ENCODE results near the gene DOK5.
A peak's percentile ranks its signal among the peaks of the same experiment; 100 is the strongest.

The DOK5 gene

DNA sequence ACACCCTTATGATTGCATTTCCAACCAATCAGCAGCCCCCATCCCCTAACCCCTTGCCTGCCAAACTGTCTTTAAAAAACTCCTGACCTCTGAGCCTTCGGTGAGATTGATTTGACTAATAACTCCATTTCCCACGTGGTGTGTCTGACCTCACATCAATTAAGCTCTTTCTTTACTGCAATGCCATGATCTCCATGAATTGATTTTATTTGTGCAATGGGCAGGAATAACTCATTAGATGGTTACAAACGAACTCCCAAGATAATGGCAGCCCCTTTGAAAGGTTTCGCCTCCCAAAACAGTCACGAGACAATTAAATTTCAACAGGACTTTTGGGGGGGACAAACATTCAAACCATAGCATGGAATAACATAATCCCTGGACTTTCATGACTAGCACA, 161.2 kb downstream of the DOK5 start:
- no peak overlapping the region for H3K27ac Mint-ChIP-seq (ENCODE audit: low read depth)
- H3K27me3 Mint-ChIP-seq: peaks cover 25% of the 10 kb centered on the region
- no peak overlapping the region for H3K4me3 Mint-ChIP-seq
- DNase-seq (ENCODE audit: low spot score in 2 of 2) (no peak), ATAC-seq (replicated peaks; ENCODE audit: extremely low read depth, poor library complexity, severe bottlenecking) (no peak)
- H3K4me1 Mint-ChIP-seq: no peaks in the 10 kb centered on the region
- no peaks in the 10 kb centered on the region for H3K36me3 Mint-ChIP-seq (ENCODE audit: insufficient read depth)
- H3K9me3 Mint-ChIP-seq: no peaks in the 10 kb centered on the region

DNA sequence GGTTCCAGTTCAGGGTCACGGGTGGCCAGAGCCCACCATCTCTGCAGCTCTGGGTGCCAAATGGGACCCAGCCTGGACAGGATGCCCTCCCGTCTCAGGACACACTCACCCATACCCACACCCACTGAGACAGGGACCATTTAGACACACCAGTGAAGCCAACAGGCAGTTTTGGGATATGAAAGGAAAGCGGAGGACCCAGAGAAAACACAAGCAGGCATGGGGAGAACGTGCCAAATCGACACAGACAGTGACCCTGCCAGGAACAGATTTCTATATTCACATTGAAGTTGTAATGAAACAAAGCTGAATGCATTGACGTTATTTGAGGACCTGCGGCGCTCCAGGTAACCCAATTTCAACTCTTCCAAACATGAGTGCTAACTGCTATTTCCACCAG, 164.5 kb downstream of the DOK5 start:
- DNase-seq (ENCODE audit: low spot score in 2 of 2) (no peak), ATAC-seq (replicated peaks; ENCODE audit: extremely low read depth, poor library complexity, severe bottlenecking) (no peak)
- Mint-ChIP-seq H3K36me3 (ENCODE audit: insufficient read depth) (no peaks in the 10 kb centered on the region), H3K27me3 (peaks cover 41% of the 10 kb centered on the region), H3K4me3 (no peak overlapping the region), H3K27ac (ENCODE audit: low read depth) (no peak overlapping the region), H3K9me3 (no peaks in the 10 kb centered on the region), H3K4me1 (no peaks in the 10 kb centered on the region)

- Mint-ChIP-seq H3K27ac (ENCODE audit: low read depth) (no peak overlapping the region), H3K4me1 (no peaks in the 10 kb centered on the region), H3K9me3 (no peaks in the 10 kb centered on the region)
Observed at GRCh38 chr20:54640800-54641199, 165.4 kb downstream of the DOK5 start.

GRCh38 chr20:54642864-54643667, 167.7 kb downstream of the DOK5 start:
- Mint-ChIP-seq H3K27me3 (peaks cover 36% of the 10 kb centered on the region), H3K4me3 (no peak overlapping the region), H3K9me3 (no peaks in the 10 kb centered on the region), H3K4me1 (no peaks in the 10 kb centered on the region), H3K27ac (ENCODE audit: low read depth) (no peak overlapping the region), H3K36me3 (ENCODE audit: insufficient read depth) (no peaks in the 10 kb centered on the region)
- no peak for DNase-seq (ENCODE audit: low spot score in 2 of 2)
- no peak for ATAC-seq (replicated peaks; ENCODE audit: extremely low read depth, poor library complexity, severe bottlenecking)

More at GRCh38 chr20:54640800-54641199, 165.4 kb downstream of the DOK5 start:
- Mint-ChIP-seq H3K27me3 (peaks cover 41% of the 10 kb centered on the region), H3K36me3 (ENCODE audit: insufficient read depth) (no peaks in the 10 kb centered on the region), H3K4me3 (no peak overlapping the region)
- ATAC-seq (replicated peaks; ENCODE audit: extremely low read depth, poor library complexity, severe bottlenecking) (no peak), DNase-seq (ENCODE audit: low spot score in 2 of 2) (no peak)

DNA sequence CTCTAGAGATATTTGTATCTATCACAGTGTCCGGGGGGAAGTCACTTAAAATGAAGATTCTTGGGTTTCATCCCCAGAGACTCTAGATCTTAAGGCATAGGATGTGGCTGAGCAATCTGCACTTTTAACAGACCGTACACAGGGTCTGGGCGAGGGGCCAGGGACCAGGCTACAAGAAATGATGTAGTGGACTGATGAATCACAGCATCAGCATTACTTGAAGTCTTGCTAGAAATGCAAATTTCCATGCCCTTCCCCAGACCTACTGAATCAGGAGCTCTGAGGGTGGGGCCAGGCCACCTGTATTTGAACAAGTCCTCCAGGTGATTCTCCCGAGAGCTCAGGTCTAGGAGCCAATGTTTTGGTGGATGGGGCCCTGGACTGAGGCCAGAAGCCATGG, 168.4 kb downstream of the DOK5 start:
- Mint-ChIP-seq H3K9me3 (no peaks in the 10 kb centered on the region), H3K4me1 (no peaks in the 10 kb centered on the region), H3K4me3 (no peak overlapping the region), H3K27me3 (peaks cover 31% of the 10 kb centered on the region), H3K36me3 (ENCODE audit: insufficient read depth) (no peaks in the 10 kb centered on the region), H3K27ac (ENCODE audit: low read depth) (no peak overlapping the region)
- ATAC-seq (replicated peaks; ENCODE audit: extremely low read depth, poor library complexity, severe bottlenecking) (no peak), DNase-seq (ENCODE audit: low spot score in 2 of 2) (no peak)

GRCh38 chr20:54645445-54646155, 170.2 kb downstream of the DOK5 start:
- no peak for ATAC-seq (replicated peaks; ENCODE audit: extremely low read depth, poor library complexity, severe bottlenecking)
- no peaks in the 10 kb centered on the region for H3K9me3 Mint-ChIP-seq
- DNase-seq (ENCODE audit: low spot score in 2 of 2): no peak
- H3K27ac Mint-ChIP-seq (ENCODE audit: low read depth): no peak overlapping the region
- H3K36me3 Mint-ChIP-seq (ENCODE audit: insufficient read depth): no peaks in the 10 kb centered on the region
- no peak overlapping the region for H3K4me3 Mint-ChIP-seq
- no peaks in the 10 kb centered on the region for H3K4me1 Mint-ChIP-seq
- H3K27me3 Mint-ChIP-seq: peaks cover 18% of the 10 kb centered on the region

- Mint-ChIP-seq H3K4me1 (no peaks in the 10 kb centered on the region), H3K4me3 (no peak overlapping the region), H3K27ac (ENCODE audit: low read depth) (no peak overlapping the region), H3K36me3 (ENCODE audit: insufficient read depth) (no peaks in the 10 kb centered on the region), H3K27me3 (peaks cover 24% of the 10 kb centered on the region), H3K9me3 (no peaks in the 10 kb centered on the region)
- no peak for DNase-seq (ENCODE audit: low spot score in 2 of 2)
- no peak for ATAC-seq (replicated peaks; ENCODE audit: extremely low read depth, poor library complexity, severe bottlenecking)
Observed at GRCh38 chr20:54646156-54646517, 170.7 kb downstream of the DOK5 start.

- Mint-ChIP-seq H3K4me3 (no peak overlapping the region), H3K27ac (ENCODE audit: low read depth) (no peak overlapping the region), H3K9me3 (no peaks in the 10 kb centered on the region), H3K36me3 (ENCODE audit: insufficient read depth) (no peaks in the 10 kb centered on the region), H3K4me1 (no peaks in the 10 kb centered on the region), H3K27me3 (peaks cover 12% of the 10 kb centered on the region)
- no peak for DNase-seq (ENCODE audit: low spot score in 2 of 2)
- no peak for ATAC-seq (replicated peaks; ENCODE audit: extremely low read depth, poor library complexity, severe bottlenecking)
Observed at GRCh38 chr20:54648421-54649142, 173.2 kb downstream of the DOK5 start.

DNA sequence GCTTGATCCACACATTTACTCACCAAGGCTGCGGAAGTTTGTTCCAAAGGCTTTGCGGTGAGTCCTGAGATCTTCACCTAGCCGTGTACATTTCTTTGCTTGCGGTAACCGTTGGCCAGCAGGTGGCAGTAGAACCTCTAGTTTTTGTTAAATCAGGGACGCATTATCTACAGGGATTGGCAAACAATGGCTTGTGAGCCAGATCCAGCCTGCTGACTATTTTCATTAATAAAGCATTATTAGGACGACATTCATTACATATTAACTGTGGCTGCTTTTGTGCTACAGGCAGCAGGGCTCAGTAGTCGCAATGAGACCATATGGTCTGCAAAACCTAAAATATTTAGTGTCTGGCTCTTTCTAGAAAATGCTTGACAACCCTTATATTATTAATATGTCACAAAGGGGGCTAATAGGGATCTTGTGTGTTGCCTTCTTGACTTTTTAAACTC, 174.1 kb downstream of the DOK5 start:
- DNase-seq (ENCODE audit: low spot score in 2 of 2) (peak in 1 of 2 donors; percentile 27), ATAC-seq (replicated peaks; ENCODE audit: extremely low read depth, poor library complexity, severe bottlenecking) (no peak)
- no peaks in the 10 kb centered on the region for H3K36me3 Mint-ChIP-seq (ENCODE audit: insufficient read depth)
- peaks cover 12% of the 10 kb centered on the region for H3K27me3 Mint-ChIP-seq
- H3K4me1 Mint-ChIP-seq: no peaks in the 10 kb centered on the region
- H3K9me3 Mint-ChIP-seq: no peaks in the 10 kb centered on the region
- H3K4me3 Mint-ChIP-seq: no peak overlapping the region
- H3K27ac Mint-ChIP-seq (ENCODE audit: low read depth): no peak overlapping the region

GRCh38 chr20:54650052-54650719, 174.8 kb downstream of the DOK5 start:
- Mint-ChIP-seq H3K9me3 (no peaks in the 10 kb centered on the region), H3K36me3 (ENCODE audit: insufficient read depth) (no peaks in the 10 kb centered on the region), H3K27me3 (peaks cover 12% of the 10 kb centered on the region), H3K27ac (ENCODE audit: low read depth) (no peak overlapping the region), H3K4me1 (no peaks in the 10 kb centered on the region), H3K4me3 (no peak overlapping the region)
- DNase-seq (ENCODE audit: low spot score in 2 of 2): no peak
- ATAC-seq (replicated peaks; ENCODE audit: extremely low read depth, poor library complexity, severe bottlenecking): no peak

GRCh38 chr20:54651252-54651651, 175.9 kb downstream of the DOK5 start:
- Mint-ChIP-seq H3K27ac (ENCODE audit: low read depth) (peak overlapping the region; percentile 6), H3K36me3 (ENCODE audit: insufficient read depth) (no peaks in the 10 kb centered on the region), H3K4me1 (no peaks in the 10 kb centered on the region), H3K9me3 (no peaks in the 10 kb centered on the region), H3K4me3 (no peak overlapping the region), H3K27me3 (peaks cover 12% of the 10 kb centered on the region)
- ATAC-seq (replicated peaks; ENCODE audit: extremely low read depth, poor library complexity, severe bottlenecking): no peak
- no peak for DNase-seq (ENCODE audit: low spot score in 2 of 2)

DNA sequence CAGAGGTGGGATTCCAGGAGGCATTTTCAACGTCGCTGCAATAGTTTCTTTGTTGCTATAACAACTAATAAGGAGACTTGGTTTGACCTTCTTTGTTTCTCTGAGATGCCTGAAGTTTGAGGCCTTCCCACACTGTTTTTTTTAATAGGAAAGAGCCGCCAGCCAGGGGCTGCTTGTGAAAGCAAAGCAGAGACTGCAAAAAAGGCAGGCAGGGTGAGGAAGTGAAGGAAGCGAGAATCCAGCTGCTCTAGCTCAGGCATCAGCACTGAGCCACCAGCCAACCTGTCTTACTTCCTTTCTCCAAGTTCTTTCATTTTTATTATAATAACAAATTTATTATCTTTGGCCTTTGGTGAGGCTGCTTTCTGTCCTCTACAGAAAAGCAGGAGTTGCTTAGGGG, 179.1 kb downstream of the DOK5 start:
- DNase-seq (ENCODE audit: low spot score in 2 of 2): no peak
- no peak overlapping the region for H3K4me3 Mint-ChIP-seq
- no peaks in the 10 kb centered on the region for H3K9me3 Mint-ChIP-seq
- H3K36me3 Mint-ChIP-seq (ENCODE audit: insufficient read depth): no peaks in the 10 kb centered on the region
- ATAC-seq (replicated peaks; ENCODE audit: extremely low read depth, poor library complexity, severe bottlenecking): no peak
- H3K4me1 Mint-ChIP-seq: no peaks in the 10 kb centered on the region
- no peak overlapping the region for H3K27ac Mint-ChIP-seq (ENCODE audit: low read depth)
- peaks cover 27% of the 10 kb centered on the region for H3K27me3 Mint-ChIP-seq
